Suprapubic skin (tissue), 4 donors: Measurements from ENCODE around the gene EYA3. TPM values are rescaled to one million over a fixed set of nuclear protein-coding genes. Genes with fewer than 3 reads are reported as not detected.

ENCODE experiments used
- DNase-seq, 2 donors: peaks; one replicate each; pipeline ENCODE4 v3.0.0-alpha.2; 2019; ENCODE audit warnings: low spot score in 2 of 2
- H3K27ac ChIP-seq: fragments of 200-600 bp; sonication (generic); one replicate; pipeline ENCODE4 v1.5.1; 2019
- H3K27me3 ChIP-seq: fragments of 200-600 bp; sonication (generic); one replicate; pipeline ENCODE4 v1.5.1; 2019
- H3K36me3 ChIP-seq: fragments of 200-600 bp; sonication (generic); one replicate; pipeline ENCODE4 v1.5.1; 2019
- H3K4me1 ChIP-seq: fragments of 200-600 bp; sonication (generic); one replicate; pipeline ENCODE4 v1.5.1; 2019
- H3K4me3 ChIP-seq: fragments of 200-600 bp; sonication (generic); one replicate; pipeline ENCODE4 v1.5.1; 2019; ENCODE audit warnings: mild to moderate bottlenecking
- H3K9me3 ChIP-seq: fragments of 200-600 bp; sonication (generic); one replicate; pipeline ENCODE4 v1.5.1; 2019
- EP300 ChIP-seq: sonication (generic); formaldehyde crosslinking; IDR thresholded peaks from one replicate; pipeline ENCODE4 v1.6.1; 2017; ENCODE audit warnings: antibody characterized with exemption
- POLR2A ChIP-seq, 2 donors: fragments of 450-650 bp; IDR thresholded peaks; one replicate each; pipeline ENCODE4 v1.6.1; 2017; ENCODE audit warnings: antibody characterized with exemption in 2 of 2, mild to moderate bottlenecking in 2 of 2, moderate library complexity in 2 of 2
- POLR2AphosphoS5 ChIP-seq, 3 donors: sonication (generic); formaldehyde crosslinking; IDR thresholded peaks; one replicate each; pipeline ENCODE4 v1.6.1; 2017; ENCODE audit warnings: antibody characterized with exemption in 3 of 3
- WGBS: methylation state at CpG from one replicate; pipeline ENCODE4 v1.1.5; 2018; 5-methylcytosine and 5-hydroxymethylcytosine counted together
- total RNA-seq, 4 donors: library from RNA; depleted of rRNA; stranded (reverse); fragments of >200 nt; gene quantifications; one replicate each; pipeline ENCODE4 v1.1.0, GENCODE V29; 2016
- TF ChIP-seq, protein P1 (sequence below), 2 donors: fragments of 200-600 bp in 1 of 2; fragments of 450-650 bp in 1 of 2; sonication (generic) in 1 of 2; IDR thresholded peaks; one replicate each; pipeline ENCODE4 v1.5.1; 2016 to 2019; ENCODE audit warnings: antibody characterized with exemption in 2 of 2, mild to moderate bottlenecking in 1 of 2, moderate library complexity in 1 of 2

The EYA3 gene
- total RNA-seq, 4 donors from 2014 or later: 15.4 to 20.3 (median 17.2) TPM

DNA sequence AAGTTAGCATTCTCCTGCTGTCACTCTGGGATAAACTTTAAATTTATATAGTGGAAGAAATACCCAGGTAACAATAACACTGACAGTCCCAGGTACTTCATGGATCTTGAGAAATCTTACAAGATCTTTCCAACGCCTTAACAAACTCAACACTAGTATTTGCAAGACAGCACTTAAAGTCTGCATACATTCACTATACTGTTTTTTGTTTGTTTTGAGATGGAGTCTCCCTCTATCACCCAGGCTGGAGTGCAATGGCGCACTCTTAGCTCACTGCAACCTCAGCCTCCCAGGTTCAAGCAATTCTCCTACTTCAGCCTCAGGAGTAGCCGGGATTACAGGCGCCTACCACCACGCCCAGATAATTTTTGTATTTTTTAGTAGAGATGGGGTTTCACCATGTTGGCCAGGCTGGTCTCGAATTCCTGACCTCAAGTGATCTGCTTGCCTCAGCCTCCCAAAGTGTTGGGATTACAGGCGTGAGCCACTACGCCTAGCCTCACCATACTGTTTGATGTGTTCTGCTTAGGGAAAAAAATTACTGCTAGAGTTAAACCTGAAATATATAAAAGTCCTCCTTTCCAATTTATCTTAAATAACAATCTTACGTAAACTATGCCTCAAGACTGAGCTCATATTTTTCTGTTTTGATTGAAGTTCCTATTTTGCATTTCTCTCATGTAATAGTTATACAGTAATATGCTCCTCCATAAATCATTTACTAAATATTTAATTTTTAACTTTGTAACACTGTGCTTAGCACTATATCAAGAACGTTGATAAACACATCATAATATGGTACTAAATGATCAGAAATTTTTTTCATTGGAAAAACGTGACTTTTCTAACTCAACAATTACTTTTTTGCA lies 17.5 kb downstream of the EYA3 start:
- no peaks in the 10 kb centered on the region for H3K36me3 ChIP-seq
- 94% methylated on average over 11 of the region's 11 CpGs for WGBS
- H3K27me3 ChIP-seq: no peaks in the 10 kb centered on the region
- no peak for DNase-seq
- no peak overlapping the region for H3K4me3 ChIP-seq
- no peak overlapping the region for H3K27ac ChIP-seq
- TF ChIP-seq, protein P1, sequence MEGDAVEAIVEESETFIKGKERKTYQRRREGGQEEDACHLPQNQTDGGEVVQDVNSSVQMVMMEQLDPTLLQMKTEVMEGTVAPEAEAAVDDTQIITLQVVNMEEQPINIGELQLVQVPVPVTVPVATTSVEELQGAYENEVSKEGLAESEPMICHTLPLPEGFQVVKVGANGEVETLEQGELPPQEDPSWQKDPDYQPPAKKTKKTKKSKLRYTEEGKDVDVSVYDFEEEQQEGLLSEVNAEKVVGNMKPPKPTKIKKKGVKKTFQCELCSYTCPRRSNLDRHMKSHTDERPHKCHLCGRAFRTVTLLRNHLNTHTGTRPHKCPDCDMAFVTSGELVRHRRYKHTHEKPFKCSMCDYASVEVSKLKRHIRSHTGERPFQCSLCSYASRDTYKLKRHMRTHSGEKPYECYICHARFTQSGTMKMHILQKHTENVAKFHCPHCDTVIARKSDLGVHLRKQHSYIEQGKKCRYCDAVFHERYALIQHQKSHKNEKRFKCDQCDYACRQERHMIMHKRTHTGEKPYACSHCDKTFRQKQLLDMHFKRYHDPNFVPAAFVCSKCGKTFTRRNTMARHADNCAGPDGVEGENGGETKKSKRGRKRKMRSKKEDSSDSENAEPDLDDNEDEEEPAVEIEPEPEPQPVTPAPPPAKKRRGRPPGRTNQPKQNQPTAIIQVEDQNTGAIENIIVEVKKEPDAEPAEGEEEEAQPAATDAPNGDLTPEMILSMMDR (IDR thresholded peaks at IDR 0.05): no peak
- H3K4me1 ChIP-seq: no peaks in the 10 kb centered on the region
- H3K9me3 ChIP-seq: no peaks in the 10 kb centered on the region

DNA sequence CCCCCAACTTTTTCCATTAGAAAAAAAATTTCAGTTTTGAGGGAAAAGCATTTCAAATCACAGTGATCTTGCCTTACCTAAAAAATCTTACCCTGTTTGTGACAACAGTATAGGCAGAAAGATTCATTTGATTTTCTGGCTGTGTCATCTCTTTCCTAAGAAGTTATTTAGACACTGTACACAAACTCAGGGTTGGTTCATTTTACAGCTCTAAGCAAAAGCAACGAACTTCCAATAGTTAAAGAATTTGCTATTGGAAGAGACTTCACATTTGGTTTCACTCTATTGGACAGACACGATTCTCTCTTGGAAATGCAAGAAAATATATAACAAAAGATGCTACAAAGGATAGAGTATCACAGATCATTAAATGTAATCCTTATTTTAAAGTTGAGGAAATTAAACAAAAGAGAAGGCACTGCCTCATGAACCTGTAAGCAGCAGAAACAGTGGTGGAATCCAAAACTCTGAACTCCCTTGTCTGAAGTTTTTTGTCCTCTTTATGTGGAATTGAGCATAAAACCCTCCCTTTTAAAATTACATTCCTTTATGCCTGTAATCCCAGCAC lies 20.8 kb downstream of the EYA3 start:
- Histone ChIP-seq H3K9me3 (no peaks in the 10 kb centered on the region), H3K4me1 (no peaks in the 10 kb centered on the region), H3K36me3 (peaks cover 4% of the 10 kb centered on the region), H3K27me3 (no peaks in the 10 kb centered on the region), H3K27ac (no peak overlapping the region), H3K4me3 (no peak overlapping the region)
- TF ChIP-seq POLR2AphosphoS5 (IDR thresholded peaks at IDR 0.05) (no peak), POLR2A (IDR thresholded peaks at IDR 0.05) (no peak), EP300 (no peak)
- TF ChIP-seq, protein P1 (IDR thresholded peaks at IDR 0.05): no peak
- 42% methylated on average over 2 of the region's 2 CpGs for WGBS
- DNase-seq: no peak

DNA sequence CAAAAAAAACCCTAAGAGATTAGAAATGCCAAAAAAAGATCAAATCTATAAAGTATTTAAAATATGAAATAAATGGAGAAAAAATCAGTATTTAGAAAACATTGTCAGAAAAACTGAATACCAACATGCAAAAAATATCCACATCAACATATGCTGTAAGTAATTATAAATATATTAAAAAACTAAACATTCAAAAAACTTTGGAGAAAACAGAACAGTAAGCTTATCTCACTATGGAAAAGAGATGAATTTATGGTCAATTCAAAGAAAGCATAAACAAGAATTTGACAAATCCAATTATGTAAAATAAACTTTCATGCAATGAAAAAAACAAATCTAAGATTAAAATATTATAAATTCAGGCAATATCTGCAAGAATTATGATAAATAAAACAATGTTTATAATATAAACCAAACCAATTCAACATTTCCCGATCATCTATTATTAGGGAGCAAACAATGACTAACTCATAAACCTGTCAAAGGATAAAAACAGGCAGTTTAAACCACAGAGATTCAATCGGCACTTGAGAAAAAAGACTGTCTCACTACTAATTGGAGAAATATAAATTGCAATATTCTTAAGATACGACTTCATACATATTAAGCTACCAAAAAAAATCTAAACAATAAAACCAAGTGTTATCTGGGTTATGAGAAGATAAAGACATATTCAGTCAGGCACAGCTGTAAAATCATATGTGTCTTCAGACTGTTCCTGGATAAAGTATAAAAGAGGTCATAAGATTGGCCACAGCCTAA lies 21.8 kb downstream of the EYA3 start:
- peaks cover 4% of the 10 kb centered on the region for H3K36me3 ChIP-seq
- no peak overlapping the region for H3K27ac ChIP-seq
- no peak for DNase-seq
- WGBS: 59% methylated on average over 3 of the region's 3 CpGs
- no peak for TF ChIP-seq EP300
- no peak for TF ChIP-seq POLR2A (IDR thresholded peaks at IDR 0.05)
- TF ChIP-seq, protein P1 (IDR thresholded peaks at IDR 0.05): no peak
- no peak for TF ChIP-seq POLR2AphosphoS5 (IDR thresholded peaks at IDR 0.05)
- no peaks in the 10 kb centered on the region for H3K27me3 ChIP-seq
- H3K4me3 ChIP-seq: no peak overlapping the region
- H3K4me1 ChIP-seq: no peaks in the 10 kb centered on the region
- H3K9me3 ChIP-seq: no peaks in the 10 kb centered on the region

DNA sequence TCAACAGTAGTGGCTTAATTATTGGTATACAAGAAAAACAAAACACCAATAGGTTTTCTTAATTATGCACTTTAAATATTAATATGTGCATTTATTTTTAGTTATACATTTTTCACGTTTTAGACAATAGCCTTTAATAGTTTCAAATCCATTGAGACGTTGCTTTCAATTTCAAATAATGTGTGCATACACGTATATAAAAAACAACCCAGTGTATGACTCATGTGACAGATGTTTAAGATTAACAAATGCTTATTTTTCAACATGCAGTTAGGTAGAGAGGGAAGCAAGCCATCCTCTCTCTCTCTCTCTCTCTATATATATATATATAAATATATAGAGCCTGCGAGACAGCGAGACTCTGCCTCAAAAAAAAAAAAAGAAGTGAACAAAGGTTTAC lies 24.3 kb downstream of the EYA3 start:
- TF ChIP-seq POLR2A (IDR thresholded peaks at IDR 0.05): no peak
- no peak for TF ChIP-seq EP300
- TF ChIP-seq POLR2AphosphoS5 (IDR thresholded peaks at IDR 0.05): no peak
- TF ChIP-seq, protein P1 (IDR thresholded peaks at IDR 0.05): no peak
- Histone ChIP-seq H3K27me3 (no peaks in the 10 kb centered on the region), H3K4me1 (no peaks in the 10 kb centered on the region), H3K27ac (no peak overlapping the region), H3K4me3 (no peak overlapping the region), H3K36me3 (peaks cover 4% of the 10 kb centered on the region), H3K9me3 (no peaks in the 10 kb centered on the region)
- no peak for DNase-seq
- WGBS: 32% methylated on average over 5 of the region's 5 CpGs

DNA sequence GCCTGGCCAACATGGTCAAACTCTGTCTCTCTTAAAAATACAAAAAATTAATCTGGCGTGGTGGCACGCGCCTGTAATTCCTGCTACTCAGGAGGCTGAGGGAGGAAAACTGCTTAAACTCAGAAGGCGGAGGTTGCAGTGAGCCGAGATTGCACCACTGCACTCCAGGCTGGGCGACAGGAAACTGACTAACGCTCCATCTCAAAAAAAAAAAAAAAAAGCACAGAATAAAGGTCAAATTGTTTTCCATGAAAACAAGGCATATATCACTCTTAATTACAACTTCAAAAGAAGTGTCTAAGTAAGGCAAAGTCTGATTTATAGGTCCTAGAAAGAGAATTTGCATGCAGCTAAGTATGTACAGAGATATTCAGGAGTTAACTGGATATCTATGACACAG lies 25.6 kb downstream of the EYA3 start:
- no peaks in the 10 kb centered on the region for H3K27me3 ChIP-seq
- 81% methylated on average over 7 of the region's 7 CpGs for WGBS
- H3K4me1 ChIP-seq: peaks cover 11% of the 10 kb centered on the region
- H3K9me3 ChIP-seq: no peaks in the 10 kb centered on the region
- TF ChIP-seq POLR2A (IDR thresholded peaks at IDR 0.05) (no peak), EP300 (no peak)
- TF ChIP-seq, protein P1 (IDR thresholded peaks at IDR 0.05): no peak
- no peak for DNase-seq
- H3K36me3 ChIP-seq: peaks cover 4% of the 10 kb centered on the region
- H3K27ac ChIP-seq: no peak overlapping the region
- no peak overlapping the region for H3K4me3 ChIP-seq
